HG02798 (cell line): Measurements from ENCODE around the gene AIF1L.

Experiments used
- ATAC-seq: cut with Tn5 transposase; IDR thresholded peaks from one replicate; pipeline ENCODE4 v1.9.1; 2021; ENCODE audit warnings: mild to moderate bottlenecking; ENCODE audit not compliant: unreplicated experiment, poor library complexity

The AIF1L gene

DNA sequence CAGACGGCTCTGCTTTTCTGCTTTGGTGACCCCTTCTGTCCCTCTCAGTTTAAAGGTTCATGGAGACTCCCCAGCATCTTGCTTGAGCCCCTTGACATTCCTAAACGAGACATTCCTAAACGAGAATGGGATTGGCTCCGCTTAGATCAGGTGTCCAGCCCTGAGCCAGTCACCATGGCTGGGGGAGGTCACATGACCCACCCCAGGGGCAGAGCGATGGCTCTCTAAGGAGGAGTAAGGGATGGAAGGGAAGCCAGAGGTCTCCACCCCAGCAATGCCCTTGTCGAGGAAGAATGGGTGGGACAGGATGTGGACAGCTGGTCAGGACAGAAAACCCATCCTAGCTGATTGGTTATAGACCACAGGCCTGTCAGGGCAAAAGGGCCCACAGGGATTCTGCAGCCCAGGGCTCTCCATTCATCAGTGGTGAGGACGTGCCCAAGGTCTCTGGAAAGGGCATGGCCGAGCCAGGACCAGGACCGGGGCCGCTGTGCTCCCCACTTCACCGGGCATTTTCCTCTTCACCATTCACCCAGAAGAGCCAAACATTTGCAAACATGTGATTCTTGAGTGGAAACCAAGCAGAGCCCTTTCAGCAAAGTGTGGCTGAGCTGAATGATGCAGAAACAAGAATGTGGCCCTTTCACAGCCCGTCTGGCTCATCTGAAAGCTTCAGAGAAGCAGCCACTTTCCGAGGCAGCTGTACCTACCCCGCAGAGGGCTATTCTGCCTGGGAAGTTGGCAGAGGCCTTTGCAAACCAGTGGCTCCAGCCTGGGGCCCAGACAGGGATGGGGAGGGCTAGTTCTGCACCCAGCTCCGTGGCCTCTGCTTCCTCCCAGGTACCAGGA lies 19.8 kb upstream of the AIF1L start:
- no peak for ATAC-seq

DNA sequence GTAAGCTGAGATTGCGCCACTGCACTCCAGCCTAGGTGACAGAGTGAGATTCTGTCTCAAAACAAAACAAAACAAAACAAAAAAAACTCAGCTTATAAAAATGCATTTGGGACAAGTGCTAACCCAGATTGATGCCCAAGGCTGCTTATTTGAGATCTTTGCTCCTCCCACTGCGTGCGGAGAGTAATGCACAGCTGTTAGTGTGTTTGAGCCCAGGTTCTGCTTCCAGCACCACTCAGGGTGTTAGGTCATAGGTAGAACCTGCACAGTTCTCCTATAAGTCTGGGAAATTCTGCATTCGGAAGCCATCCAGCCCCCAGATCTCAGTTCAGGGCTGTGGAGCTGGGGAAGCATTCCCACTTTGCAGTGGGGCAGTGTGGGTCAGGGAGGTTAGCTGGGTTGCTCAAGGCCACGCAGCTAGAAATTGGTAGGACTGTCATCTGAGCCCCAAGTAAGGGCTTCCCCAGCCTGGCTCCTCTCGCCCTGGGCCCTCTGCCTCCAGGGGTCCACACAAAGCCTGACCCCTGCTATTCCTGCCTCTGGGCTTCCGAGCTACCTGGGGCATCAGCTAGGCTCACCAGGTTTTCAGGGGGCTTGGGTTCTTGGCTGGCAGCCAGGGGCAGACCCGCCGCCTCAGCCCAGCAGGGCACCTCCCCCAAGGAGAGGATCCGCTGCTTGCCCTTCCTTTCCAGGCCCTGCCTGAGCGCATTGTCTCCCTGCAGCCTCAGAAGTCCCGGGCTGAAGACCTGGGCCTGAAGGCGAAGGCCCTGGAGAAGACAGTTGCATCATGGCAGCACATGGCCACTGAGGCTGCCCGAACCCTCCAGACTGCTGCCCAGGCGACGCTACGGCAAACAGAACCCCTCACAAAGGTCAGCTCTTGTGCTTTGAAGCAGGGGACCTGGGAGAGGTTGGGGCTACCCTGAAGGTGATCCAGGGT lies 17.6 kb upstream of the AIF1L start:
- ATAC-seq = no peak

GRCh38 chr9:131080589-131080988 lies 15.7 kb upstream of the AIF1L start:
- ATAC-seq = no peak

- no peak for ATAC-seq
Observed at GRCh38 chr9:131081868-131082267, 14.5 kb upstream of the AIF1L start.

DNA sequence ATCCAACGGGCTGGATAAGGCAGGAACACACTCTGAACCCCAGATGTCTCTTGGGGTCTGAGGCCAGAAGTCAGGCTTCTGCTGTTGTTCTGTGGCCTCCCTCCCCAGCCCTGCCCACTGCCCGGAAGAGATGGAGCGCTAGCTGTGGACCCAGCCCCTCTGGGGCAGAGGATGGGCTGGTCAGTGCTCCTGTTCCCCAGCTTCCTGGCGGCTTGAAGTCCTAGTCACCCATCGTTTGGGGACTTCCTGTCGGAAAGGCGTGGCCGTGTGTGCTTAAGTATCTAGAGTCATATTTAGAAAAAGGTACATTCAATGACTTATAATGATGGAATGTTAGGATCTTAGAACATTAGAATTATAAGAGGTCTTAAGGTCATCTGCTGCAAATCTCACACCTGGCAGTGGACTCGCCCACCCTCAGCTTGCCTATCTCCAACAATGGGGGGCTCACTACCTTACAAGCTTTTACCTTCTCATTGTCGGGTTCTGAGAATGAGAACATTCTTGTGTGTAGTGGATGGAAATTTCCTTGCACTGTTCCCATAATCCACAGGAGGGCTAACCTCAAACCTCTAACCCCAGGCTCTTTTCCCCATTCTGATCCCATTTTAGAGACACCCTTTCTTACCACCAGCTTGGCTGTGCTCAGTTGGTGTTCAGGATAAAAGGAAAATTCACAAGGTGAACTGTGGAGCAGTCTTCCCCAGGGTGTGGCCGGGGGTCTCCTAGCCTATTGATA lies 13.4 kb upstream of the AIF1L start:
- ATAC-seq = no peak

DNA sequence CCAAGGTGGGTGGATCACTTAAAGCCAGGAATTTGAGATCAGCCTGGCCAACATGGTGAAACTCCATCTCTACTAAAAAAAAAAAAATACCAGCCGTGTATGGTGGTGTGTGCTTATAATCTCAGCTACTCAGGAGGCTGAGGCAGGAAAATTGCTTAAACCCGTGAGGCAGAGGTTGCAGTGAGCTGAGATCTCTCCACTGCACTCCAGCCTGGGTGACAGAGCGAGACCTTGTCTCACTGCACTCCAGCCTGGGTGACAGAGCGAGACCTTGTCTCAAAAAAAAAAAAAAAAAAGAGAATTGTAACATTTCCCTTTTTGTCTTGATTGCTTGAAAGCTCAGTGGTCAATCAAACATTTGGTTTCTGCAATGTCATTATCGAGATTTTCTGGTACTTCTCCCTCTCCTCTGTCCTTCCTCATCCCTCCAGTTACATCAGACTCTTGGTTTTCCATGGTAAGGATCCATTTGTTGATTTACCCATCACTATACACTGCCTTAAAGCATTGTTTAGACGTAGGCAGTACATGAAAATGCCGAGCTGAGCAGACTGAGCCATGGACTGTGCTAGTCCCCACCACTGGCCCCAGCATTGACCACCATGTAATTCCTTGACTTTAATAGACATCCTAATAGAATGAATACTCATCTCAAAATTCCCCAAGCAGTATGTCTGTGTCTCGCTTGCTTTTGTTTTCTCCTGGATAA lies 11.5 kb upstream of the AIF1L start:
- ATAC-seq = no peak

GRCh38 chr9:131085370-131086122 lies 10.8 kb upstream of the AIF1L start:
- ATAC-seq = no peak

GRCh38 chr9:131087354-131087893 lies 8.9 kb upstream of the AIF1L start:
- no peak for ATAC-seq

DNA sequence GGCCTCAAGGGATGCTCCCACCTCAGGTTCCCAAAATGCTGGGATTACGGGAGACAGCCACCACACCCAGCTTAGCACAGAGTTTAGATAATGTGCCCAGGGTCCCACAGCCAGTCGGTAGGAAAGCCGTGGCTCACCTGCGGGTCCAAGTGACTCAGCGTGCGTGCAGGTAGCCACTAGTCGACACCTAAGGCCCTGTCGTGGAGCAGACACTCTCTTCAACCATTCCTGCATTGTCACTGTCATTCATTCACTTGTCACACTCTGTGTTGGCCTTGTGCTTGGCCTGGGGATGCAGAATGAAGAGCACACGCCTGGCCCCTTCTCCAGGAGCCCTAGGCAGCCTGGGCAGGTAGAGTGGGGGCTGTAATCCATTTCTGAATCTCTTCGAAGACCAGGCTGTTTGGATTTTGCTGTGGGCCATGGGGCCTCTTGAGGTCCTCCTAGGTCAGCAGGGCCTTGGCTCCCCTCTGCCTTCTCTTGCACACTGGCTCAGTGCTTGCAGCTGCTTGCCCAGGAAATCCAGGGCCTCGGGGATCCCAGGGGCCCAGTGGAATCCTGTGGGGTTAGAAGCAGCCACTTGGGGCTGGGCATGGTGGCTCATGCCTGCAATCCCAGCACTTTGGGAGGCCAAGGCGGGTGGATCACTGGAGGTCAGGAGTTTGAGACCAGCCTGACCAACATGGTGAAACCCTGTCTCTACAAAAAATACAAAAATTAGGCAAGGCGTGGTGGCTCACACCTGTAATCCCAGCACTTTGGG lies 6.1 kb upstream of the AIF1L start:
- ATAC-seq = no peak

GRCh38 chr9:131091352-131091992 lies 4.9 kb upstream of the AIF1L start:
- no peak for ATAC-seq

DNA sequence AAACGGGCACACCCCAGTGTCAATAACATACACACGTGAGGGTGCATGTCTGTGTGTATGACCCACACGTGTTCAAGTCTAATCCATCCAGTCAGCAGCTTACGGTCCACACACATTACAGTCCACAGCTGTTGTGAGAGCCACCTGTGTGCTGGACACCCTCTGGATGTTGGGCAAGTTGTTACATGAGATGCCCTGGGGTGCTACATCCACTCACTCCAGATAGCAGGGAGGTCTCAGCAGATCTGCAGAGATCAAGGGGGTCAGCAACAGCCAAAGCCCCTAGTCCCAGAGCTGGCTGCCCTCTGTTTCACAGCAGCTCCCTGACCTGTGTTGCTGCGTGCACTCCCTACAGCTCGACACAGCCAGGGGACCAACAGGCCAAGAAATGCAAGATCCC lies 4.3 kb upstream of the AIF1L start:
- no peak for ATAC-seq

- ATAC-seq = no peak
Observed at GRCh38 chr9:131092548-131093440, 3.5 kb upstream of the AIF1L start.

- ATAC-seq = no peak
Observed at GRCh38 chr9:131094015-131094414, 2.3 kb upstream of the AIF1L start.

GRCh38 chr9:131094622-131095021 lies 1.7 kb upstream of the AIF1L start:
- no peak for ATAC-seq

DNA sequence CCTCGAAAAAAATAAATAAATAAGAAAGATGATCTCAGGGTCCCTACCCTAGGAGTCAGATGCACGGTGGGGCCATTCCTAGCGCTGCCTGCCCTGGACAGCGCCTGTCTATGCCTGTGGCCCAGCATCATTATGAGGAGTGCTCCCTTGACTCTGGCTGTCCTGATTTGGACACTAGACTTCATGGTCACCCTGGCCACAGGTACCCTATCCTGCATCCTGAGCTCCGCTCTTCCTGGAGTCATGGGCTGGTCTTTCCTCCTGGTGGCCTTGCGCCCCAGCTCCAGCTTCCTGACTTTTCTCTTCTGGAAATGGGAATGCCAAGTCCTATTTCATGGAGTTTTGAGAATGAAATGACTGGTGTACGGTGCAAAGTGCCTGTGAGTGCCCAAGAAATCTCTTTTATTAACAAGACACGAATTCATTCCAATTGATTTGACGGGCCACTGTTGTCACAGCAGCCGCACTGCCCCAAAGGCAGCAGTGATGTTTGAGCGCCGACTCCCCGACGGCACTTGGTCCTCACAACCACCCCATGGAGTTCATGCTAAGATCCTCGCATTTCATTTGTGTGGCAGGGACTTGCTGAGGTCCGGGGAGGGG lies 564 bp upstream of the AIF1L start:
- no peak for ATAC-seq

DNA sequence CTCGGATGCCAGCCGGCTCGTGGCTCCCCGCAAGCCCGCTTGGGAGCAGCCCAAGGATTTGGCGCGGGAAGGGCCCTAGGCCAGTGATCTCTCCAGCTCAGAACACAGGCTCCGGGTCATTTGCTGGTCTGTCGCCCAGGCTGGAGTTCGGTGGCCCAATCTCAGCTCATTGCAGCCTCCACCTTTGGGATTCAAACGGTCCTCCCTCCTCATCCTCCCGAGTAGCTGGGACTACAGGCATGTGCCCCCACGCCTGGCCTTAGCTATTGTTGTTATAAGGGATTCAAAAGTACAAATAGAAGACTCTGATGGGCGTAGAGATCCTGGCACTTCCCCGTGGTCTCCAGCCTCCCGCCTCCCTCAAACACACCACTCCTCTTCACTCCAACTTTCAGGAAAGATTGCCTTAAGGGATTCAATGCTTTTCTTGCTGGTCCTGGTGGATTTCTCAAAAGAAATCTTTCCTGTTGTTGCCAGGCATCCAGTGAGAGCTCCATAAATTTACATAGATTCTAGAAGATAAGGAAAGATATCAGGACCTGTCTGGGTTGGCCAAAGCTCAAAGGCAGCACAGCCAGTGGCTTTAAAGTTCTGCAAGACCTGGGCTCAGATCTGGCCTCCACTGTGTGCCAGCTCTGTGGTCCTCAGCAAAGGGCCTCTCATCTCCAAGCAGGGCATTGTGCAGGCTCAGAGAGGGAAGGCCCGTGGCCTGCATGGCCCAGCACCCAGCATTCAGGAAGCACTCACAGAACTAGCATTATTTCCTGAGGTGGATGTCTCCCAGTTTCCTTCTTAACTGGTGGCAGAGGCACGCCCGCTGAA lies 1.0 kb downstream of the AIF1L start:
- ATAC-seq = no peak
